Liver (tissue), 3 donors: ENCODE measurements around the gene PKN2.

Experiments
- TAF1 ChIP-seq: conservative IDR thresholded peaks from 2 replicates; pipeline ENCODE4 v1.6.1; 2016; ENCODE audit warnings: antibody characterized with exemption, mild to moderate bottlenecking
- TF ChIP-seq, protein P1 (sequence below): fragments of 150-350 bp; IDR thresholded peaks from 2 replicates; pipeline ENCODE4 v1.5.1; 2017; ENCODE audit warnings: improper control_type of control experiment, low read depth, low read length; ENCODE audit not compliant: missing input control
- donor health status: healthy.
- donor health status: healthy.

- TF ChIP-seq, protein P1, sequence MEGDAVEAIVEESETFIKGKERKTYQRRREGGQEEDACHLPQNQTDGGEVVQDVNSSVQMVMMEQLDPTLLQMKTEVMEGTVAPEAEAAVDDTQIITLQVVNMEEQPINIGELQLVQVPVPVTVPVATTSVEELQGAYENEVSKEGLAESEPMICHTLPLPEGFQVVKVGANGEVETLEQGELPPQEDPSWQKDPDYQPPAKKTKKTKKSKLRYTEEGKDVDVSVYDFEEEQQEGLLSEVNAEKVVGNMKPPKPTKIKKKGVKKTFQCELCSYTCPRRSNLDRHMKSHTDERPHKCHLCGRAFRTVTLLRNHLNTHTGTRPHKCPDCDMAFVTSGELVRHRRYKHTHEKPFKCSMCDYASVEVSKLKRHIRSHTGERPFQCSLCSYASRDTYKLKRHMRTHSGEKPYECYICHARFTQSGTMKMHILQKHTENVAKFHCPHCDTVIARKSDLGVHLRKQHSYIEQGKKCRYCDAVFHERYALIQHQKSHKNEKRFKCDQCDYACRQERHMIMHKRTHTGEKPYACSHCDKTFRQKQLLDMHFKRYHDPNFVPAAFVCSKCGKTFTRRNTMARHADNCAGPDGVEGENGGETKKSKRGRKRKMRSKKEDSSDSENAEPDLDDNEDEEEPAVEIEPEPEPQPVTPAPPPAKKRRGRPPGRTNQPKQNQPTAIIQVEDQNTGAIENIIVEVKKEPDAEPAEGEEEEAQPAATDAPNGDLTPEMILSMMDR = no peak
- no peak for TF ChIP-seq TAF1
Measured at GRCh38 chr1:88783145-88783544, 99.1 kb downstream of the PKN2 start.
